H9 (cell line): Measurements from ENCODE around the gene ATP6V0E1. TPM values are rescaled to one million over a fixed set of nuclear protein-coding genes. Genes with fewer than 3 reads are reported as not detected.

Experiments
- DNase-seq: peaks from one replicate; pipeline ENCODE4 v3.0.0-alpha.2; 2017
- H2AFZ ChIP-seq: one replicate; pipeline ENCODE4 v1.6.1; 2013; ENCODE audit warnings: mild to moderate bottlenecking, low read length, control low read depth, moderate library complexity
- H2AK5ac ChIP-seq: 2 replicates; pipeline ENCODE4 v1.6.1; 2013; ENCODE audit warnings: low read length, control low read depth, mixed read lengths; ENCODE audit not compliant: insufficient read length
- H2BK120ac ChIP-seq: one replicate; pipeline ENCODE4 v1.6.1; 2013; ENCODE audit warnings: low read depth, mild to moderate bottlenecking, low read length, control low read depth, inconsistent platforms; ENCODE audit not compliant: poor library complexity, severe bottlenecking
- H2BK12ac ChIP-seq: 2 replicates; pipeline ENCODE4 v1.6.1; 2013; ENCODE audit warnings: low read length, control low read depth, mixed read lengths, low read depth; ENCODE audit not compliant: insufficient read length
- H2BK15ac ChIP-seq: 2 replicates; pipeline ENCODE4 v1.6.1; 2013; ENCODE audit warnings: low read depth, low read length, control low read depth
- H2BK20ac ChIP-seq: one replicate; pipeline ENCODE4 v1.6.1; 2013; ENCODE audit warnings: low read depth, mild to moderate bottlenecking, low read length, control low read depth, inconsistent platforms; ENCODE audit not compliant: poor library complexity, severe bottlenecking
- H2BK5ac ChIP-seq: 2 replicates; pipeline ENCODE4 v1.6.1; 2013; ENCODE audit warnings: low read length, control low read depth, mixed read lengths; ENCODE audit not compliant: insufficient read length
- H3K14ac ChIP-seq: 2 replicates; pipeline ENCODE4 v1.6.1; 2013; ENCODE audit warnings: low read length, control low read depth; ENCODE audit not compliant: insufficient read depth
- H3K18ac ChIP-seq: 2 replicates; pipeline ENCODE4 v1.6.1; 2013; ENCODE audit warnings: low read depth, mild to moderate bottlenecking, mixed read lengths, low read length, control low read depth; ENCODE audit not compliant: insufficient read length
- H3K23ac ChIP-seq: 2 replicates; pipeline ENCODE4 v1.6.1; 2013; ENCODE audit warnings: low read length, control low read depth, mixed read lengths, low read depth; ENCODE audit not compliant: insufficient read length
- H3K23me2 ChIP-seq: 2 replicates; pipeline ENCODE4 v1.6.1; 2013; ENCODE audit warnings: low read depth, mild to moderate bottlenecking, mixed read lengths, low read length, control low read depth; ENCODE audit not compliant: insufficient read length, poor library complexity, severe bottlenecking
- H3K27ac ChIP-seq: 2 replicates; pipeline ENCODE4 v1.5.1; 2013; ENCODE audit warnings: low read length, control low read depth, mixed read lengths, low read depth; ENCODE audit not compliant: insufficient read length
- H3K27me3 ChIP-seq: 2 replicates; pipeline ENCODE4 v1.6.1; 2013; ENCODE audit warnings: low read length, control low read depth, inconsistent platforms; ENCODE audit not compliant: insufficient read depth
- H3K4ac ChIP-seq: 2 replicates; pipeline ENCODE4 v1.6.1; 2013; ENCODE audit warnings: low read depth, mild to moderate bottlenecking, control low read depth, inconsistent platforms, low read length, moderate library complexity
- H3K4me1 ChIP-seq: 2 replicates; pipeline ENCODE4 v1.6.1; 2013; ENCODE audit warnings: low read length, control low read depth, inconsistent platforms; ENCODE audit not compliant: insufficient read depth
- H3K4me2 ChIP-seq: 2 replicates; pipeline ENCODE4 v1.6.1; 2013; ENCODE audit warnings: low read length, control low read depth, mixed read lengths; ENCODE audit not compliant: insufficient read length, insufficient read depth
- H3K56ac ChIP-seq: 2 replicates; pipeline ENCODE4 v1.6.1; 2013; ENCODE audit warnings: low read depth, mild to moderate bottlenecking, mixed read lengths, low read length, control low read depth; ENCODE audit not compliant: insufficient read length
- H3K79me1 ChIP-seq: 2 replicates; pipeline ENCODE4 v1.6.1; 2013; ENCODE audit warnings: low read depth, mild to moderate bottlenecking, moderate library complexity, low read length, control low read depth, inconsistent platforms; ENCODE audit not compliant: insufficient read depth, poor library complexity, severe bottlenecking
- H3K79me2 ChIP-seq: 2 replicates; pipeline ENCODE4 v1.6.1; 2013; ENCODE audit warnings: low read length, control low read depth, inconsistent platforms; ENCODE audit not compliant: insufficient read depth
- H3K9ac ChIP-seq: 2 replicates; pipeline ENCODE4 v1.6.1; 2013; ENCODE audit warnings: low read length, control low read depth, mixed read lengths; ENCODE audit not compliant: insufficient read length; ENCODE audit errors: extremely low read depth
- H3K9me3 ChIP-seq: one replicate; pipeline ENCODE4 v1.6.1; 2013; ENCODE audit warnings: low read depth, low read length, inconsistent platforms; ENCODE audit not compliant: control insufficient read depth
- H3T11ph ChIP-seq: one replicate; pipeline ENCODE4 v1.6.1; 2013; ENCODE audit warnings: mild to moderate bottlenecking, low read length, control low read depth, inconsistent platforms
- H4K20me1 ChIP-seq: one replicate; pipeline ENCODE4 v1.6.1; 2013; ENCODE audit not compliant: control insufficient read depth, insufficient read length, insufficient read depth
- H4K5ac ChIP-seq: 2 replicates; pipeline ENCODE4 v1.6.1; 2013; ENCODE audit warnings: low read depth, mild to moderate bottlenecking, mixed read lengths, low read length, control low read depth; ENCODE audit not compliant: insufficient read length
- H4K8ac ChIP-seq: replicated peaks from 2 replicates; pipeline ENCODE4 v1.6.1; 2013; ENCODE audit warnings: low read length, control low read depth, mixed read lengths, low read depth; ENCODE audit not compliant: insufficient read length
- H4K91ac ChIP-seq: 2 replicates; pipeline ENCODE4 v1.6.1; 2013; ENCODE audit warnings: low read depth, mild to moderate bottlenecking, moderate library complexity, mixed read lengths, low read length, control low read depth; ENCODE audit not compliant: insufficient read length
- H3K27ac Mint-ChIP-seq, 3 experiments: 2 replicates in 2 of 3; 3 replicates in 1 of 3; pipeline ENCODE4 v1.8.0; 2020 to 2021; ENCODE audit warnings: mixed read lengths in 3 of 3, mild to moderate bottlenecking in 1 of 3, moderate library complexity in 1 of 3
- H3K27me3 Mint-ChIP-seq: 2 replicates; pipeline ENCODE4 v1.8.0; 2021; ENCODE audit warnings: low read depth, mild to moderate bottlenecking, moderate library complexity, mixed read lengths
- H3K36me3 Mint-ChIP-seq, 3 experiments: 2 replicates in 2 of 3; 3 replicates in 1 of 3; pipeline ENCODE4 v1.8.0; 2020 to 2021; ENCODE audit warnings: low read depth in 3 of 3, mixed read lengths in 3 of 3; ENCODE audit not compliant: insufficient read depth in 1 of 3
- H3K4me1 Mint-ChIP-seq, 2 experiments: 2 replicates each; pipeline ENCODE4 v1.8.0; 2020; ENCODE audit warnings: mixed read lengths in 2 of 2
- H3K4me3 Mint-ChIP-seq, 2 experiments: 2 replicates in 1 of 2; 3 replicates in 1 of 2; pipeline ENCODE4 v1.8.0; 2020 to 2021; ENCODE audit warnings: mild to moderate bottlenecking in 2 of 2, mixed read lengths in 2 of 2, moderate library complexity in 1 of 2
- H3K9me3 Mint-ChIP-seq, 2 experiments: 2 replicates in 1 of 2; 3 replicates in 1 of 2; pipeline ENCODE4 v1.8.0; 2020; ENCODE audit warnings: mild to moderate bottlenecking in 2 of 2, mixed read lengths in 2 of 2, moderate library complexity in 1 of 2
- WGBS: extraction: QIAGEN DNeasy Blood & Tissue Kit; methylation state at CpG from one replicate; pipeline ENCODE4 v1.1.7; 2013; ENCODE audit warnings: missing lambda C conversion rate, low lambda C conversion rate, mixed read lengths; ENCODE audit not compliant: insufficient read length; ENCODE audit errors: extremely low coverage; 5-methylcytosine and 5-hydroxymethylcytosine counted together
- total RNA-seq: library from RNA; stranded (reverse); gene quantifications from 2 replicates; pipeline ENCODE4 v1.2.1, GENCODE V29; 2021
- TF ChIP-seq, protein P1 (sequence below): fragments of 200-600 bp; sonication (generic); conservative IDR thresholded peaks from 3 replicates; pipeline ENCODE4 v1.8.0; 2021; ENCODE audit warnings: antibody characterized with exemption, mild to moderate bottlenecking

Gene ATP6V0E1
- total RNA-seq, 1 experiment from 2014 or later, result 101 TPM

- Histone ChIP-seq H3K4me1 (no peaks in the 10 kb centered on the region; the same call in 1 of the 2 replicates), H2BK20ac (no peak overlapping the region), H3K14ac (no peak overlapping the region), H3K23me2 (no peaks in the 10 kb centered on the region), H2BK5ac (no peak overlapping the region), H2AK5ac (no peak overlapping the region), H2BK120ac (no peak overlapping the region), H3K9me3 (no peaks in the 10 kb centered on the region), H2BK15ac (no peak overlapping the region), H4K8ac (no peak overlapping the region), H3K79me1 (no peaks in the 10 kb centered on the region), H3K23ac (no peak overlapping the region), H3K9ac (no peak overlapping the region), H3K4me2 (no peak overlapping the region), H4K20me1 (no peaks in the 10 kb centered on the region), H4K5ac (no peak overlapping the region), H2BK12ac (no peak overlapping the region), H3K27me3 (no peaks in the 10 kb centered on the region), H3K18ac (no peak overlapping the region), H2AFZ (no peak overlapping the region), H3T11ph (no peak overlapping the region), H4K91ac (no peak overlapping the region), H3K4ac (no peak overlapping the region), H3K56ac (no peak overlapping the region), H3K27ac (no peak overlapping the region), H3K79me2 (no peaks in the 10 kb centered on the region)
- DNase-seq, result no peak
- WGBS, result no CpG with 5 or more reads among the region's 4 CpGs
- Mint-ChIP-seq H3K27ac (no peak overlapping the region), H3K36me3 (no peaks in the 10 kb centered on the region), H3K27me3 (no peaks in the 10 kb centered on the region), H3K4me1 (0 out of 4 replicates have a peak, but pooled peaks cover 0 to 6% of the 10 kb centered on the region in 2 experiments), H3K9me3 (no peaks in the 10 kb centered on the region; a peak in 1 of 5 replicates), H3K4me3 (no peak overlapping the region)
- TF ChIP-seq, protein P1, sequence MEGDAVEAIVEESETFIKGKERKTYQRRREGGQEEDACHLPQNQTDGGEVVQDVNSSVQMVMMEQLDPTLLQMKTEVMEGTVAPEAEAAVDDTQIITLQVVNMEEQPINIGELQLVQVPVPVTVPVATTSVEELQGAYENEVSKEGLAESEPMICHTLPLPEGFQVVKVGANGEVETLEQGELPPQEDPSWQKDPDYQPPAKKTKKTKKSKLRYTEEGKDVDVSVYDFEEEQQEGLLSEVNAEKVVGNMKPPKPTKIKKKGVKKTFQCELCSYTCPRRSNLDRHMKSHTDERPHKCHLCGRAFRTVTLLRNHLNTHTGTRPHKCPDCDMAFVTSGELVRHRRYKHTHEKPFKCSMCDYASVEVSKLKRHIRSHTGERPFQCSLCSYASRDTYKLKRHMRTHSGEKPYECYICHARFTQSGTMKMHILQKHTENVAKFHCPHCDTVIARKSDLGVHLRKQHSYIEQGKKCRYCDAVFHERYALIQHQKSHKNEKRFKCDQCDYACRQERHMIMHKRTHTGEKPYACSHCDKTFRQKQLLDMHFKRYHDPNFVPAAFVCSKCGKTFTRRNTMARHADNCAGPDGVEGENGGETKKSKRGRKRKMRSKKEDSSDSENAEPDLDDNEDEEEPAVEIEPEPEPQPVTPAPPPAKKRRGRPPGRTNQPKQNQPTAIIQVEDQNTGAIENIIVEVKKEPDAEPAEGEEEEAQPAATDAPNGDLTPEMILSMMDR, result no peak
Measured at GRCh38 chr5:173062141-173062540, 78.6 kb downstream of the ATP6V0E1 start.
